SK-N-SH (cell line): ENCODE measurements around the gene EPHA10. TPM values are rescaled to one million over a fixed set of nuclear protein-coding genes. Genes with fewer than 3 reads are reported as not detected.
A peak's percentile ranks its signal among the peaks of the same experiment; 100 is the strongest.

ENCODE experiments used
- CTCF ChIA-PET: fragments of 300-600, 350-600 bp; formaldehyde crosslinking; extraction: SDS; loops from one replicate; lab custom pipeline; 2021; lab: Yijun Ruan, JAX
- POLR2A ChIA-PET: fragments of 350-600 bp; sonication (Branson Sonifier 250); formaldehyde crosslinking; extraction: SDS; loops from one replicate; lab custom pipeline; 2020; ENCODE audit warnings: antibody characterized with exemption, inconsistent platforms; lab: Yijun Ruan, JAX
- DNase-seq: peaks from one replicate; pipeline ENCODE4 v3.0.0; 2012
- H2AFZ ChIP-seq: fragments of 200-600 bp; sonication (generic); 2 replicates; pipeline ENCODE4 v1.8.1; 2016; ENCODE audit warnings: antibody characterized with exemption, mild to moderate bottlenecking, low read depth
- H3F3A ChIP-seq: fragments of 200-600 bp; sonication (generic); replicated peaks from 2 replicates; pipeline ENCODE3; 2016; ENCODE audit warnings: antibody characterized with exemption, mild to moderate bottlenecking; ENCODE audit not compliant: insufficient read depth
- H3K27ac ChIP-seq, 2 experiments: fragments of 200-500 bp in 1 of 2; fragments of 200-600 bp in 1 of 2; sonication (Bioruptor generic) in 1 of 2; sonication (generic), shearing (Covaris generic) in 1 of 2; 2 replicates each; pipeline versions ENCODE4 v1.5.1 to v1.6.1; 2014 to 2016; ENCODE audit warnings: low read depth in 2 of 2, inconsistent platforms in 1 of 2, low read length in 1 of 2, mild to moderate bottlenecking in 1 of 2, mixed read lengths in 1 of 2
- H3K27me3 ChIP-seq: fragments of 200-600 bp; sonication (generic), shearing (Covaris generic); 2 replicates; pipeline ENCODE4 v1.6.1; 2016; ENCODE audit warnings: mixed run types; ENCODE audit not compliant: insufficient read depth
- H3K36me3 ChIP-seq, 2 experiments: fragments of 200-500 bp in 1 of 2; fragments of 200-600 bp in 1 of 2; sonication (Bioruptor generic) in 1 of 2; sonication (generic) in 1 of 2; replicated peaks in 1 of 2; 2 replicates each; pipeline versions ENCODE3 to v1.5.1; 2014 to 2016; ENCODE audit warnings: low read length in 1 of 2, mild to moderate bottlenecking in 1 of 2; ENCODE audit not compliant: insufficient read depth in 2 of 2, control insufficient read depth in 1 of 2
- H3K4me1 ChIP-seq, 2 experiments: fragments of 200-500 bp in 1 of 2; fragments of 200-600 bp in 1 of 2; sonication (Bioruptor generic) in 1 of 2; sonication (generic), shearing (Covaris generic) in 1 of 2; 2 replicates each; pipeline versions ENCODE4 v1.5.1 to v1.6.1; 2014 to 2016; ENCODE audit warnings: low read depth in 1 of 2, low read length in 1 of 2, mixed run types in 1 of 2; ENCODE audit not compliant: insufficient read depth in 2 of 2, control insufficient read depth in 1 of 2
- H3K4me2 ChIP-seq: fragments of 200-600 bp; sonication (generic), shearing (Covaris generic); 2 replicates; pipeline ENCODE4 v1.6.1; 2017; ENCODE audit warnings: mixed run types
- H3K4me3 ChIP-seq, 2 experiments: fragments of 200-500 bp in 1 of 2; fragments of 200-600 bp in 1 of 2; sonication (Bioruptor generic) in 1 of 2; sonication (generic), shearing (Covaris generic) in 1 of 2; 2 replicates each; pipeline versions ENCODE4 v1.5.1 to v1.8.1; 2014 to 2016; ENCODE audit warnings: low read depth in 2 of 2, inconsistent platforms in 1 of 2, low read length in 1 of 2, mild to moderate bottlenecking in 1 of 2, mixed read lengths in 1 of 2, moderate library complexity in 1 of 2
- H3K79me2 ChIP-seq: fragments of 200-600 bp; sonication (generic); 2 replicates; pipeline ENCODE4 v1.8.1; 2017; ENCODE audit warnings: mild to moderate bottlenecking; ENCODE audit not compliant: insufficient read depth
- H3K9ac ChIP-seq: fragments of 200-600 bp; sonication (generic); 2 replicates; pipeline ENCODE4 v1.6.1; 2017; ENCODE audit warnings: mixed run types
- H3K9me2 ChIP-seq: fragments of 200-600 bp; sonication (generic); 2 replicates; pipeline ENCODE4 v1.6.1; 2017; ENCODE audit warnings: mixed run types
- H3K9me3 ChIP-seq: fragments of 200-600 bp; sonication (generic); 2 replicates; pipeline ENCODE4 v1.6.1; 2017; ENCODE audit warnings: mixed run types, mild to moderate bottlenecking, moderate library complexity
- H4K20me1 ChIP-seq: fragments of 200-600 bp; sonication (generic); 2 replicates; pipeline ENCODE4 v1.6.1; 2017; ENCODE audit warnings: mild to moderate bottlenecking, mixed run types; ENCODE audit not compliant: insufficient read depth
- CTCF ChIP-seq: fragments of 200-600 bp; sonication (generic); IDR thresholded peaks from 2 replicates; pipeline ENCODE4 v1.6.1; 2017; ENCODE audit warnings: antibody characterized with exemption, mild to moderate bottlenecking, moderate library complexity
- ELF1 ChIP-seq: IDR thresholded peaks from 2 replicates; pipeline ENCODE4 v1.4.0; 2012
- EP300 ChIP-seq, 2 experiments: IDR thresholded peaks; 2 replicates each; pipeline versions ENCODE4 v1.4.0 to v1.6.1; 2012; ENCODE audit warnings: borderline replicate concordance in 1 of 2, low read depth in 1 of 2, low read length in 1 of 2
- EZH2phosphoT487 ChIP-seq: fragments of 200-600 bp; sonication (generic); IDR thresholded peaks from 2 replicates; pipeline ENCODE4 v1.6.1; 2017; ENCODE audit warnings: low read depth, mixed run types, mild to moderate bottlenecking, antibody characterized with exemption, moderate library complexity, borderline replicate concordance
- FOSL2 ChIP-seq: IDR thresholded peaks from 2 replicates; pipeline ENCODE4 v1.4.0; 2012; ENCODE audit warnings: low read depth, mild to moderate bottlenecking, moderate library complexity, borderline replicate concordance
- FOXJ3 ChIP-seq: sonication (generic); formaldehyde crosslinking; IDR thresholded peaks from 2 replicates; pipeline ENCODE4 v1.5.1; 2020; ENCODE audit warnings: mild to moderate bottlenecking, missing genetic modification reagents
- FOXM1 ChIP-seq: IDR thresholded peaks from 2 replicates; pipeline ENCODE4 v1.4.0; 2012; ENCODE audit warnings: low read depth, mild to moderate bottlenecking
- GATA2 ChIP-seq: sonication (generic); formaldehyde crosslinking; IDR thresholded peaks from 2 replicates; pipeline ENCODE4 v1.5.0; 2020; ENCODE audit warnings: mild to moderate bottlenecking, missing genetic modification reagents
- IRF3 ChIP-seq: fragments of 150-350 bp; IDR thresholded peaks from 2 replicates; pipeline ENCODE4 v1.6.1; 2016; ENCODE audit warnings: mild to moderate bottlenecking, low read depth, low read length
- MEF2A ChIP-seq: IDR thresholded peaks from 2 replicates; pipeline ENCODE4 v1.4.0; 2012; ENCODE audit warnings: low read depth, borderline replicate concordance
- MXI1 ChIP-seq: IDR thresholded peaks from 2 replicates; pipeline ENCODE4 v1.6.1; 2012; ENCODE audit warnings: mild to moderate bottlenecking, low read depth, low read length, improper control_type of control experiment
- RCOR1 ChIP-seq: fragments of 150-350 bp; IDR thresholded peaks from 2 replicates; pipeline ENCODE4 v1.6.1; 2017; ENCODE audit warnings: antibody characterized with exemption, low read length
- RFX5 ChIP-seq: IDR thresholded peaks from 2 replicates; pipeline ENCODE4 v1.6.1; 2012; ENCODE audit warnings: mild to moderate bottlenecking, improper control_type of control experiment, low read length
- SMC3 ChIP-seq: IDR thresholded peaks from 2 replicates; pipeline ENCODE4 v1.6.1; 2012; ENCODE audit warnings: low read depth, low read length, improper control_type of control experiment
- TAF1 ChIP-seq: IDR thresholded peaks from 2 replicates; pipeline ENCODE4 v1.6.1; 2012; ENCODE audit warnings: low read depth, mild to moderate bottlenecking, low read length, moderate library complexity, borderline replicate concordance
- TEAD4 ChIP-seq: IDR thresholded peaks from 2 replicates; pipeline ENCODE4 v1.4.0; 2012; ENCODE audit warnings: mild to moderate bottlenecking, borderline replicate concordance; ENCODE audit not compliant: insufficient read depth
- WGBS: methylation state at CpG from one replicate; pipeline ENCODE4 v1.1.6; 2017; ENCODE audit warnings: low lambda C conversion rate; 5-methylcytosine and 5-hydroxymethylcytosine counted together
- polyA plus RNA-seq, 3 experiments: library from polyadenylated mRNA; depleted of rRNA; stranded (reverse); fragments of >200 nt; gene quantifications; 2 replicates each; pipeline ENCODE4 v1.2.3, GENCODE V29; 2012

Gene EPHA10
- polyA plus RNA-seq, 1 of the 3 experiments (the other 2 are of a cell fraction), result 0.05 TPM

GRCh38 chr1:37809942-37810341 is 45.0 kb upstream of the EPHA10 start:
- H3K4me1 ChIP-seq, result peaks cover 15 to 29% of the 10 kb centered on the region in 2 experiments
- H3K27ac ChIP-seq, result peak overlapping the region; percentile 82 to 91; a peak in 3 of 4 replicates
- H4K20me1 ChIP-seq, result peaks cover 22% of the 10 kb centered on the region
- H3K79me2 ChIP-seq, result peaks cover 51% of the 10 kb centered on the region
- POLR2A ChIA-PET, result no interaction called here
- CTCF ChIA-PET, result no interaction called here
- H3K4me3 ChIP-seq, result no peak overlapping the region; a peak in 1 of 4 replicates
- 65% methylated on average over 2 of the region's 2 CpGs for WGBS
- H3K9me3 ChIP-seq, result no peaks in the 10 kb centered on the region
- peaks cover 47 to 49% of the 10 kb centered on the region in 2 experiments for H3K36me3 ChIP-seq
- TF ChIP-seq CTCF, result no peak
- no peak for TF ChIP-seq FOSL2
- TF ChIP-seq IRF3, result no peak
- TF ChIP-seq TAF1, result no peak
- no peak for TF ChIP-seq EZH2phosphoT487
- no peak for TF ChIP-seq ELF1
- no peak for TF ChIP-seq TEAD4
- no peak for TF ChIP-seq RFX5
- no peak for TF ChIP-seq FOXJ3 (CRISPR knock-in tag)
- TF ChIP-seq EP300 (IDR thresholded peaks at IDR 0.05; ENCODE audit: borderline replicate concordance in 1 of 2, low read depth in 1 of 2, low read length in 1 of 2), result no peak
- TF ChIP-seq MEF2A, result no peak
- no peak for TF ChIP-seq GATA2 (CRISPR knock-in tag)
- TF ChIP-seq SMC3, result no peak
- TF ChIP-seq FOXM1, result no peak
- TF ChIP-seq RCOR1, result no peak
- TF ChIP-seq MXI1, result no peak
- H3K9ac ChIP-seq, result no peak overlapping the region; the same call in 1 of the 2 replicates
- no peaks in the 10 kb centered on the region for H3K27me3 ChIP-seq
- DNase-seq, result no peak
- no peak overlapping the region for H2AFZ ChIP-seq
- H3K4me2 ChIP-seq, result peak overlapping the region; percentile 86; the same call in 1 of the 2 replicates
- H3K9me2 ChIP-seq, result no peaks in the 10 kb centered on the region
- H3F3A ChIP-seq, result peaks cover 29% of the 10 kb centered on the region
